ENCODE results near the gene SLC13A2. TPM values are rescaled to one million over a fixed set of nuclear protein-coding genes. Genes with fewer than 3 reads are reported as not detected.

Gene SLC13A2
- total RNA-seq, 1 donor from 2014 or later, result not detected

DNA sequence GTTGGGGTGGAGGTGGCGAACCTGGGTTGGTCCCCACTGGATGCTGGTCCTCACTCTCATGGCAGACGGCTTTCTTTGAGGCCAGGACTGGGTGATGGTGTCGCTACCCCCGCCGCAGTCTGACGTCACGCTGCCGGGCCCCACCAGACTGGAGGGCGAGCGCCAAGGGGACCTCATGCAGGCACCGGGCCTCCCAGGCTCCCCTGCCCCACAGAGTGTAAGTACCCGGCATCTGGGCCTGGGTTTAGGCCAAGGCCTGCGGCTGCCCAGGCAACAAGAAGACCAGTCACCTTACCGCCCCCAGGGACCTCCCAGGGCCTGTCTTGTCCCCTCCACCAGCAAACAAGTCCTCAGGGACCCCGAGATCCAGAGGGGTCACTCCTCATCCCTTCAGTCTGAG is 50.4 kb downstream of the SLC13A2 start:
- FAIRE-seq (no peak), DNase-seq (ENCODE audit: low read depth) (no peak)
- Histone ChIP-seq H3K36me3 (ENCODE audit: control insufficient read depth, insufficient read depth, low read length) (peaks cover 2% of the 10 kb centered on the region), H3K27me3 (ENCODE audit: control insufficient read depth, insufficient read depth, low read length) (peaks cover 2% of the 10 kb centered on the region), H3K4me3 (ENCODE audit: low read depth, low read length) (no peak overlapping the region)
- no peak for TF ChIP-seq CTCF (IDR thresholded peaks at IDR 0.05; ENCODE audit: insufficient read depth, low read length, severe bottlenecking)

DNA sequence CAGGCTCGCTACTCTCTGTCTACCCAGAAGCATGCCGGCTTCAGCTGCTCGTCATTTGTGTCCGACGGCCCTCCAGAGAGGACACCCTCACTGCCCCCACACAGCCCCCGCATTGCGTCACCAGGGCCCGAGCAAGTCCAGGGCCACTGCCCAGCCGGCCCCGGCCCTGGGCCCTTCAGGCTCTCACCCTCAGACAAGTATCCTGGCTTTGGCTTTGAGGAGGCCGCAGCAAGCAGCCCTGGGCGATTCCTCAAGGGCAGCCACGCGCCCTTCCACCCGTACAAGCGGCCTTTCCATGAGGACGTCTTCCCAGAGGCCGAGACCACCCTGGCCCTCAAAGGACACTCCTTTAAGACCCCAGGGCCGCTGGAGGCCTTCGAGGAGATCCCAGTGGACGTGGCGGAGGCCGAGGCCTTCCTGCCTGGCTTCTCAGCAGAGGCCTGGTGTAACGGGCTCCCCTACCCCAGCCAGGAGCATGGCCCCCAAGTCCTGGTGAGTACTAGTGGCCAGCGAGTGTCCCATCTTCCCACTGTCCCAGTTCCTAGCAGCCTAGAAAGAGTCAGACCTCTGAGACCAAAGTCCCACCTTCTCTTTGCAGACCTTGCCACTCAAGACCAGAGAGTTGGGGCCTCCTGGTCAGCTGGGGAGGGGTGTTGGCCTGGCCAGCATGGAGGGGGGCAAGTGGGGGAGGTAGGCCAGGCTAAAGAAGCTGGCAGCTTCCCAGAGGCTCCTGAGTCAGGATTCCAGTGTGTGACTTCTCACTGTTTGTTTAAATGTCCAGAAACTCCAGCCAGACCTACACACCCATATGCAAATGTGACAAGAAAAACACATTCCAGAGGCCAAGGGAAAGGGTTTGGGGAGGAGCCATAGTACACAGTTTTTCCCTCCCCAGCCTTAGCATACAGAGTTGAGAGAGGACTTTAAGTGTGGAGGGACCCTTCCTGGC is 51.3 kb downstream of the SLC13A2 start:
- H3K27me3 ChIP-seq (ENCODE audit: control insufficient read depth, insufficient read depth, low read length), result peaks cover 2% of the 10 kb centered on the region
- H3K36me3 ChIP-seq (ENCODE audit: control insufficient read depth, insufficient read depth, low read length), result peaks cover 2% of the 10 kb centered on the region
- H3K4me3 ChIP-seq (ENCODE audit: low read depth, low read length), result no peak overlapping the region
- TF ChIP-seq CTCF (IDR thresholded peaks at IDR 0.05; ENCODE audit: insufficient read depth, low read length, severe bottlenecking), result no peak
- DNase-seq (ENCODE audit: low read depth) (peak; percentile 82), FAIRE-seq (peak; percentile 80)

GRCh38 chr17:28526381-28526780 is 52.9 kb downstream of the SLC13A2 start:
- Histone ChIP-seq H3K36me3 (ENCODE audit: control insufficient read depth, insufficient read depth, low read length) (no peaks in the 10 kb centered on the region), H3K27me3 (ENCODE audit: control insufficient read depth, insufficient read depth, low read length) (no peaks in the 10 kb centered on the region), H3K4me3 (ENCODE audit: low read depth, low read length) (no peak overlapping the region)
- FAIRE-seq (no peak), DNase-seq (ENCODE audit: low read depth) (no peak)
- no peak for TF ChIP-seq CTCF (IDR thresholded peaks at IDR 0.05; ENCODE audit: insufficient read depth, low read length, severe bottlenecking)

- no peak for FAIRE-seq
- DNase-seq (ENCODE audit: low read depth), result no peak
- no peak for TF ChIP-seq CTCF (IDR thresholded peaks at IDR 0.05; ENCODE audit: insufficient read depth, low read length, severe bottlenecking)
- no peaks in the 10 kb centered on the region for H3K27me3 ChIP-seq (ENCODE audit: control insufficient read depth, insufficient read depth, low read length)
- no peaks in the 10 kb centered on the region for H3K36me3 ChIP-seq (ENCODE audit: control insufficient read depth, insufficient read depth, low read length)
- H3K4me3 ChIP-seq (ENCODE audit: low read depth, low read length), result no peak overlapping the region
Measured at GRCh38 chr17:28527181-28527681, 53.8 kb downstream of the SLC13A2 start.

- DNase-seq (ENCODE audit: low read depth) (peak; percentile 64), FAIRE-seq (peak; percentile 23)
- no peak overlapping the region for H3K4me3 ChIP-seq (ENCODE audit: low read depth, low read length)
- no peak for TF ChIP-seq CTCF (IDR thresholded peaks at IDR 0.05; ENCODE audit: insufficient read depth, low read length, severe bottlenecking)
- no peaks in the 10 kb centered on the region for H3K27me3 ChIP-seq (ENCODE audit: control insufficient read depth, insufficient read depth, low read length)
- H3K36me3 ChIP-seq (ENCODE audit: control insufficient read depth, insufficient read depth, low read length), result no peaks in the 10 kb centered on the region
Measured at GRCh38 chr17:28527859-28528258, 54.4 kb downstream of the SLC13A2 start.
